Fibroblast of peridontal ligament (primary cell): ENCODE results near the gene HLA-A.
"Not testable (repeated sequence)": the region's sequence is repeated elsewhere in the genome, so short reads cannot be mapped to it uniquely, and the experiment has no call there.

ENCODE experiments used
- DNase-seq: peaks from one replicate; pipeline ENCODE4 v3.0.0-alpha.2; 2010; ENCODE audit errors: extremely low read depth

The HLA-A gene

GRCh38 chr6:29942275-29943052, at the start of gene HLA-A:
HLA-A (plus strand) TSS chr6:29942532; CDS start chr6:29942554, 22 bp downstream.
- peak; percentile 96 for DNase-seq

- no peak for DNase-seq
Measured at GRCh38 chr6:29892696-29893095, 49.6 kb upstream of the HLA-A start.

DNA sequence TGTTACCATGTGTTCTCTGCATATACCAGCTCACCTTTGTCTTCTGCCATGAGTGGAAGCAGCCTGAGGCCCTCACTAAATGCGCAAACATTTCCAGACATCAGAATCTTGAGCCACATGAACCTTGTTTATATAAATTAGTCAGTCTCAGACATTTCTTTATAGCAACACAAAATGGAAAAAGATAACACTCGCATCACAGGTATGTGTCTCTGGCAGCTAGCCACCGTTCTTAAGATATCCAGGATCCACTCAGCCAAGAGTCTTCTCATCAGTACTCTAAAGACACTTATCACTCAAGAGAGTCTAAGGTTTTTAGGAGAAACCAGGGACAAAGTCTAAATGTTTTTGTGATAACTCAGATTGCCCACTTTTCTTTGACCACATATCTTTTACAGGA, 43.1 kb upstream of the HLA-A start:
- DNase-seq: no peak

- DNase-seq: no peak
Measured at GRCh38 chr6:29905286-29905685, 37.0 kb upstream of the HLA-A start.

DNA sequence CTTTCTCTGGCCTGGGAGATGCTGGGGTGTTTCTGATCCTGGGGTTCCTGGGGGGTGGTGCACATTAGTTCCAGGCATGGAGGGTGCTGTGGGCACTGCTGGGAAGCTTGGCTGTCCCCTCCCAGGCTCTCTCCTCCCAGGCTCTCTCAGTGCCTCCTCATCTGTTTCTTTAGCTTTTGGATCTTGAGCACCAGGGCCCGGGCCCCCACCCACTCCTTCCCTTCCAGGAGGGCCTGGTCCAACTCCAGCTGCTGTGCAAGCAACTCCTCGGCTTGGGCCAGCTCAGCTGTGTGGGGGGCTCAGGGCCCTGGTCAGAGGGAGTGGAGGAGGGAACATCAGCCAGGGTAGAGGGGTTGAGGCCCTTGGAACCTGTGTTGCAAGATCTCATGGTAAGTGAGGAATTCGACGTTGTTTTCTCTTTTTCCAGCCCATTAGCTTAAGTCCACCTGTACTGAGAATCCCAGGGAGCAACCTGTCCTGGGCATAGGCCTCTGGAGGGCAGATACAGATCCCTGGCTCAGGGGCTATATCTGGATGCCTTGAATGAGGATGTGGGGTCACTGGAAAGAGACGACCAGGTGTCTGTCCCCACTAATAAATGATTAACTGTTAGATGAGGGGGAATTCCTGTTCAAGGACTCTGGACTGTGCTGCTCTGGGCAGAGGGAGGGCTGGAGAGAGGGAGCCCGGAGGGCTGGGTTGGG, 34.5 kb upstream of the HLA-A start:
- no peak for DNase-seq

DNA sequence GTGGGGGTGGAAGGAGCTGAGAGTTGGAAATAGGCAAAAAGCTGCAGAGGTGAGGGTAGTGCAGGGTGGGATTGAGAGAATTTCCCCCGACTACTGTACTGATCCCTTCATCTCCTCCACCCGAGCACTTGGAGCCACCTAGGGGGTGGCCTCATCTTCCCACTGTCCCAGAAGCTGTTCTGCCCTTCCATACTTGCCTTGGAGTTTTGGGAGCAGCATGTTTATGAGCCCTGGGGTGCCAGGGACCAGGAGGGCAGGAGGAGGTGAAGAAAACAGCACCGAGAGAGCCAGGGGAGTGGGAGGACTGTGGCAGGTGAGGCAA, 34.0 kb upstream of the HLA-A start:
- no peak for DNase-seq

DNA sequence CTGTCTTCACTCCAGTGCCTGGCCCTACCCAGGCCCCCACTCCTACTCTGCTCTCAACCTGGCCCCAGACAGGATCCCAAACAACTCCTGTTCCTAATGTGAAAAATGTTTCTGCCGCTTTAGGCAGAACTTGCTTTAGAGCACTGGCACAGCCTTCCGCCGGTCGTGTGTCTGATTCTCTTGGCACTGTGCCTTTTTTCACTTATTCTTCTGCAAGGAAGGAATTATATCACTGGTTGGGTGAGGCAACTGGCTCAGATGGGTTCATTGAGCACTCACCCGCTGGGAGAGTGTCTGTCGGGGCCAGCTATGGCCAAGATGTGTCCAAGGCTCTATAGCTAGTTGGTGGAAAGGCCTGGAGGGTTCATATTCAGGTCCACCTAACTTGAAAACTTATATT, 33.6 kb upstream of the HLA-A start:
- DNase-seq: no peak

- peak; percentile 31 for DNase-seq
Measured at GRCh38 chr6:29909985-29910384, 32.3 kb upstream of the HLA-A start.

DNA sequence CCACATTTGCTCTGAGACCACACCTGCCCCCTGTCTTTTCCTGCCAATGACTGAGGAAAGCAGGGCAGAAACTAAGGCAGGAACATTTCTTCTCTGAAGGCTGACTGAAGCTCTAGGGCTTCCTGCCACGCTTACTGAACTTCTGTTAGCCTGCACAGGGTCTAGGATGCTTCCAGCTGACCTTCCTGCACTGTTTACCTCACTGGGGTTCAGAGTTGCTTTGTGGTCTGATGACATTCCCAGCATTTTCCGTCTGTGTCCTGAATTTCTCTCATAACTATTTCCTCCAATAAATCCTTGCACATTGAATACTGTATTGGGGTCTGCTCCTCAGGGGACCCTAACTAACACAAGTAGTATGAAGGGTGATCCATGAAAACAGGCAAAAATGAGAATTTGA, 29.5 kb upstream of the HLA-A start:
- DNase-seq: no peak

DNA sequence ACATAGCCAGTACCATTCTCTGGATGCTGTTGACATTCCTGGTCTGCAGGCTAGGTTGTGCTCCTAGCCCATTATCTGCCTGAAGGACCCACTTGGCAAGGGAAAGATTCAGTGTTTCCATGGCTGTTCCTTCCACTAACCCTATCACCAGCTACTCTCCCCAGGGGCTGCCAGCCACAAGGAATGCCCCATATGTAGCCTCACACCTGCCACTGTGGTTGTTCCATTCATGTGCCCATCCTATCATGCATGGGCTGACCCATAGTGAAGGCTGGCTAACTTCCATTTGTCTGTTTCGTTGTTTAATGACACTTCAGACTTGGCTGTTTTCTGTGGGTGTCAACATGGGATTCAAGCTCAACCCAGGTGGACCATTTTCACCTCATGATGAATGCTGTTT, 25.6 kb upstream of the HLA-A start:
- no peak for DNase-seq

- DNase-seq: no peak
Measured at GRCh38 chr6:29917857-29918256, 24.5 kb upstream of the HLA-A start.

DNA sequence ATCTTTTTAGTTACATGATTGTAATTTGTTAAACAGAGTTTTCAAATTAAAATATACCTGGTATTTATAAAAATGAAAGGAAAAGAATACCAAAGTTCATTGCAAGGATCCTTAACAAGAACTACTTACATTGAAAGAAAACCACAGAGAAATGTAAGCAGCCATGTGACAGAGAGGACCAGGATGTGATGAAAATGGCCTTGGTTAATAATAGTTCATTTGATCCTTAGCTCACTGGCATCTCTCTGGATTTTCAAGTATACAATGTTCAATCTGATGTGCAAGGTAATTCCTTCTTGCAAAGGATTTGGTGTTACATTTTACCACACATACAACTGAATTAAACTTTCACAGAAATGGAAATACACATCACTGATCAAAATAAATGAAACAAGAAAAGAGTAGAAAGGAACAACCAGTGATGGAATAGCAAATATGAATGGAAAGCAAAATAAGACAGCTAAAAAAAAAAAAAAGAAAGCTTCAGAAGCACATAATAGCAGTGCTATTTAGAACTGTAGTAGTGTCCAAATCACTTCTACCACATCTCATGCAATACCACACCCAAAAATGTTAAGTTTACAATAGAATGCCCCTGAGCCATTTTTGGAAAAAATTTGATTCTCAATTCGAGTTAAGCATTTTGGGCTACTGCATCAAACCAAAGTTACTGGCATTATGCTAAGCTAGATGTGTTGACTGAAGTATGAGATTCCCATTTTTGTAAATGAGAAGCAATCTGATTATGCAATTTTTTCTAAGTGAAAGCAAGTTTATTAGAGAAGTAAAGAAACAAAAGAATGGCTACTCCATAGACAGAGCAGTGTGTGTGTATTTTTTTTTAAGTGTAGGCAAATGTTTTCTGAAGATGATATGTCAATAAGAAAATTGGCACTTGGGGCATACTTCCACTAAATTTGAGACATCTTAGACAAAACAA, 22.6 kb upstream of the HLA-A start:
- no peak for DNase-seq

GRCh38 chr6:29924287-29924686, 18.0 kb upstream of the HLA-A start:
- DNase-seq: no peak

- DNase-seq: no peak
Measured at GRCh38 chr6:29924731-29925130, 17.6 kb upstream of the HLA-A start.

- no peak for DNase-seq
Measured at GRCh38 chr6:29925321-29925720, 17.0 kb upstream of the HLA-A start.

DNA sequence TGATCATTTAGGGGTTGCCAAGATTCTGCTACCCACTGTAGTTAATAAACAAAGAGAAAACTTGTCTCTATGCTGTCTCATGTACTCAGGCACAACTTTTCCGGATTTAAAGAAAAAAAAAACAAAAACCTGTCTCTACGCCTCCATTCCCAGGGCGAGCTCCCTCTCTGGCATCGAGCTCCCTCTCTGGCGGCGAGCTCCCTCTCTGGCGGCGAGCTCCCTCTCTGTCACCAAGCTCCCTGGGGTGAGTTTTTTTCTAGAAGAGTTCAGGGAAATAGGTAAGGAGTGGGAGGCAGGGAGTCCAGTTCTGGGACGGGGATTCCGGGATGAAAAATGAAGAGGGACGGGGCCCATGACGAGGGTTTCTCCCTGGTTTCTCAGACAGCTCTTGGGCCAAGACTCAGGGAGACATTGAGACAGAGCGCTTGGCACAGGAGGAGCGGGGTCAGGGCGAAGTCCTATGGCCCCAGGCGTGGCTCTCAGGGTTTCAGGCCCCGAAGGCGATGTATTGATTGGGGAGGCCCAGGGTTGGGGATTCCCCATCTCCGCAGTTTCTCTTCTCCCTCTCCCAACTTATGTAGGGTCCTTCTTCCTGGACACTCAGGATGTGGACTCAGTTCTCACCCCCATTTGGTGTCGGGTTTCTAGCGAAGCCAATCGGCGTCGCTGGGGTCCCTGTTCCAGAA, 16.5 kb upstream of the HLA-A start:
- peak; percentile 21 for DNase-seq

DNA sequence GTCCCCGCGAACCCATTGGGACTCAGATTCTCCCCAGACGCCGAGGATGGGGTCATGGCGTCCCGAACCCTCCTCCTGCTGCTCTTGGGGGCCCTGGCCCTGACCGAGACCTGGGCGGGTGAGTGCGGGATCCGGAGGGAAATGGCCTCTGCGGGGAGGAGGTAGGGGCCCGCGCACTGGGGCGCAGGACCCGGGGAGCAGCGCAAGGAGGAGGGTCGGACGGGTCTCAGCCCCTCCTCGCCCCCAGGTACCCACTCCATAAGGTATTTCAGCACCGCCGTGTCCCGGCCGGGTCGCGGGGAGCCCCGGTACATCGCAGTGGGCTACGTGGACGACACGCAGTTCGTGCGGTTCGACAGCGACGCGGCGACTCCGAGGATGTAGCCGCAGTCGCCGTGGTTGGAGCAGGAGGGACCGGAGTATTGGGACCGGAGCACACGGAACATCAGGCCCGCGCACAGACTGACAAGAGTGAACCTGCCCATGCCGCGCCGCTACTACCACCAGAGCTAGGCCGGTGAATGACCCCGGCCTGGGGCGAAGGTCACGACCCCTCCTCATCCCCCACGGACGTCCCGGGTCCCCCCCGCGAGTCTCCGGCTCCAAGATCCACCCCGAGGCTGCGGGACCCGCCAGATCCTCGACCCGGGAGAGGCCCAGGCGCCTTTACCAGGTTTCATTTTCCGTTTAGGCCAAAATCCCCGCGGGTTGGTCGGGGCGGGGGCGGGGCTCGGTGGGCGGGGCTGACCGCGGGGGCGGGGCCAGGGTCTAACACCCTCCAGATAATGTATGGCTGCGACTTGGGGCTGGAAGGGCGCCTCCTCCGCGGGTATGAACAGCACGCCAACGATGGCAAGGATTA, 15.7 kb upstream of the HLA-A start:
- DNase-seq: peak; percentile 66

DNA sequence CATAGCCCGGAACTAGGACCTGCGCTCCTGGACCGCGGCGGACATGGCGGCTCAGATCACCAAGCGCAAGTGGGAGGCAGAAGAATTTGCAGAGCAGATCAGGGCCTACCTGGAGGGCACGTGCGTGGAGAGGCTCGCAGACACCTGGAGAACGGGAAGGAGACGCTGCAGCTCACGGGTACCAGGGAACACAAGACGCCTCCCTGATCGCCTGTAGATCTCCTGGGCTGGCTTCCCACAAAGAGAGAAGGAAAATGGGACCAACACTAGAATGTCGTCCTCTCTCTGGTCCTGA, 15.1 kb upstream of the HLA-A start:
- DNase-seq: no peak

DNA sequence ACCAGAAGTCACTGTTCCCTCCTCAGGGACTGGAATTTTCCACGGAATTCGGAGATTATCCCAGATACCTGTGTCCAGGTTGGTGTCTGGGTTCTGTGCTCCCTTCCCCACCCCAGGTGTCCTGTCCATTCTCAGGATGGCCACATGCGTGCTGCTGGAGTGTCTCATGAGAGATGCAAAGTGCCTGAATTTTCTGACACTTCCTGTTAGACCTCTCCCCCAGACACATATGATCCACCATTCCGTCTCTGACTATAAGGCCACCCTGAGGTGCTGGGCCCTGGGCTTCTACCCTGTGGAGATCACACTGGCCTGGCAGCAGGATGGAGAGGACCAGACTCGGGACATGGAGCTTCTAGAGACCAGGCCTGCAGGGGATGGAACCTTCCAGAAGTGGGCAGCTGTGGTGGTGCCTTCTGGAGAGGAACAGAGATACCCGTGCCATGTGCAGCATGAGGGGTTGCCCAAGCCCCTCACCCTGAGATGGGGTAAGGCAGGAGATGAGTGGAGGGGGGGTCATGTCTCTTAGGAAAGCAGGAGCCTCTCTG, 14.4 kb upstream of the HLA-A start:
- DNase-seq: no peak

DNA sequence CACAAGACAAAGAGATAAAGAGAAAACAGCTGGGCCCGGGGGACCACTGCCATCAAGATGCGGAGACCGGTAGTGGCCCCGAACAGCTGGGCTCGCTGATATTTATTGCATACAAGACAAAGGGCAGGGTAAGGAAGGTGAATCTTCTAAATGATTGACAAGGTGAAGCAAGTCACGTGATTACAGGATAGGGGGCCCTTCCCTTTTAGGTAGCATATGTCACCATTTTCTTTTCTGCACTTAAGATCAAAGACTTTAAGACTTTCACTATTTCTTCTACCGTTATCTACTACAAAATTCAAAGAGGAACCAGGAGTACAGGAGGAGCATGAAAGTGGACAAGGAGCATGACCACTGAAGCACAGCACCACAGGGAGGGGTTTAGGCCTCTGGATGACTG, 12.3 kb upstream of the HLA-A start:
- not testable (repeated sequence) for DNase-seq

- DNase-seq: no peak
Measured at GRCh38 chr6:29933955-29934354, 8.4 kb upstream of the HLA-A start.
